ENCODE data around the gene TUT1. TPM values are rescaled to one million over a fixed set of nuclear protein-coding genes. Genes with fewer than 3 reads are reported as not detected.

Gene TUT1
- total RNA-seq, 1 experiment from 2014 or later, result 20.7 TPM

DNA sequence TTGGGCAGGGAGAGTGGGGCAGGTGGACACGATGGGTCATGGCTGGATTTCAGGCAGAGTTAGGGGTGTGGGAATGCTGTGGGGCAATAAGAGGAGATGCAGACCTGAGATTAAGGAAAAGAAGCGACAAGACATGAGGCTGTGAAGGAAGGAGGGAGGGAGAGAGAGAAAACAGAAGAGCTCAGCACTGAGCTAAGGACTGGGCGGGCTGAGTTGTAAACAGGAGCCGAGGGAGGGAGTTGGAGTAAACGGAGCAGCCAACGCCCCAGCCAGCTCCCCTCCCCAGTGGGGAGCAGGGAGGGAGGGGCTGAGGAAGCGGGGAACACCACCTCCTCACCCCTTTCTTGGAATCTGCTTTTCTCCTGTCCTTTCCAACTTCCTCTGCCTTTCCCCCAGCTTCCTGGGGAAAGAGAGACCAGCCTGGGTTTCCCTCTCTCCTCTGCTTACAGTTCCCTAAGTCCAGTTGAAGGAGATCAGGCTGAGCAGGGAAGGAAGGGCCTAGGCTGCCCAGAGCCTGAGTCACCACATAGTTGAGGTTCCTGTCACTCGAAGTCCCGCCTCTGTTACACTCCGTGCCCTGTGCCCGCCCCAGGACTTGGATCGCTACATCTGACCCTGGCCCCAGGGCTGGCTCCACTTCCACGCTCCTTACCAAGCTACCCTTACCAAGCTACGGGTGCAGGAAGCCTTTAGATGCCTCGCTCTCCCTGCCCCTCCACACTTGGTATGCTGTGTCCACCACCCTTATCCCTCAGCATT, 38.1 kb downstream of the TUT1 start:
- Histone ChIP-seq H3T11ph (ENCODE audit: low read length) (peak overlapping the region; percentile 46), H2BK120ac (ENCODE audit: low read depth, low read length, poor library complexity, severe bottlenecking) (peak overlapping the region; percentile 93), H3K4me2 (ENCODE audit: insufficient read depth, insufficient read length, low read length) (peak overlapping the region; percentile 44), H2AFZ (ENCODE audit: low read length) (no peak overlapping the region), H4K20me1 (ENCODE audit: control insufficient read depth, insufficient read depth, insufficient read length) (peaks cover 2% of the 10 kb centered on the region), H3K18ac (ENCODE audit: insufficient read length, low read depth, low read length) (peak overlapping the region; percentile 95), H3K27me3 (ENCODE audit: insufficient read depth, low read length) (peaks cover 9% of the 10 kb centered on the region; the same call in 1 of the 2 replicates), H2AK5ac (ENCODE audit: insufficient read length, low read length) (no peak overlapping the region), H2BK5ac (ENCODE audit: insufficient read length, low read length) (no peak overlapping the region), H2BK15ac (ENCODE audit: low read depth, low read length) (0 out of 2 replicates have a peak overlapping the region, but pooled peaks have one; percentile 0), H3K27ac (ENCODE audit: insufficient read length, low read depth, low read length) (peak overlapping the region; percentile 1), H4K5ac (ENCODE audit: insufficient read length, low read depth, low read length) (no peak overlapping the region), H2BK12ac (ENCODE audit: insufficient read length, low read depth, low read length) (peak overlapping the region; percentile 95), H3K4ac (ENCODE audit: low read depth, low read length) (peak overlapping the region; percentile 79; the same call in 1 of the 2 replicates), H2BK20ac (ENCODE audit: low read depth, low read length, poor library complexity, severe bottlenecking) (peak overlapping the region; percentile 97), H3K23me2 (ENCODE audit: insufficient read length, low read depth, low read length, poor library complexity, severe bottlenecking) (no peaks in the 10 kb centered on the region), H4K91ac (ENCODE audit: insufficient read length, low read depth, low read length) (peak overlapping the region; percentile 73), H3K23ac (ENCODE audit: insufficient read length, low read depth, low read length) (no peak overlapping the region), H4K8ac (replicated peaks; ENCODE audit: insufficient read length, low read depth, low read length) (no peak overlapping the region), H3K14ac (ENCODE audit: insufficient read depth, low read length) (peak overlapping the region; percentile 90), H3K56ac (ENCODE audit: insufficient read length, low read depth, low read length) (no peak overlapping the region), H3K9me3 (ENCODE audit: control insufficient read depth, low read depth, low read length) (no peaks in the 10 kb centered on the region), H3K9ac (ENCODE audit: extremely low read depth, insufficient read length, low read length) (peak overlapping the region; percentile 14), H3K79me1 (ENCODE audit: insufficient read depth, low read depth, low read length, poor library complexity, severe bottlenecking) (no peaks in the 10 kb centered on the region), H3K79me2 (ENCODE audit: insufficient read depth, low read length) (no peaks in the 10 kb centered on the region), H3K4me1 (ENCODE audit: insufficient read depth, low read length) (peaks cover 22% of the 10 kb centered on the region; the same call in 1 of the 2 replicates)
- Mint-ChIP-seq H3K36me3 (ENCODE audit: insufficient read depth in 1 of 3, low read depth in 3 of 3) (peaks cover 5 to 30% (median 22%) of the 10 kb centered on the region in 3 experiments), H3K9me3 (no peaks in the 10 kb centered on the region; a peak in 1 of 5 replicates), H3K27me3 (ENCODE audit: low read depth) (peaks cover 33% of the 10 kb centered on the region), H3K27ac (peak overlapping the region; percentile 74 to 99 (median 95)), H3K4me1 (peaks cover 51 to 66% of the 10 kb centered on the region in 2 experiments), H3K4me3 (peak overlapping the region; percentile 28 to 68)
- no peak for TF ChIP-seq CTCF (conservative IDR thresholded peaks at IDR 0.05)
- peak; percentile 84 for DNase-seq
- no CpG with 5 or more reads among the region's 15 CpGs for WGBS (ENCODE audit: extremely low coverage, insufficient read length, low lambda C conversion rate)

All from H9 (cell line).